ENCODE results near the gene CASR. TPM values are rescaled to one million over a fixed set of nuclear protein-coding genes. Genes with fewer than 3 reads are reported as not detected.

The CASR gene
- polyA plus RNA-seq, 2 of the 4 experiments (the other 2 are of a cell fraction) = not detected

GRCh38 chr3:122184591-122184929, 1.1 kb downstream of the CASR start:
- DNase-seq (ENCODE audit: low read depth in 1 of 2, low spot score in 1 of 2) (no peak), ATAC-seq (no peak), FAIRE-seq (no peak)
- Histone ChIP-seq H3K4me1 (0 out of 3 replicates have a peak, but pooled peaks cover 9% of the 10 kb centered on the region), H3K27ac (no peak overlapping the region), H3K9me3 (no peaks in the 10 kb centered on the region), H3K4me2 (no peak overlapping the region), H3K4me3 (no peak overlapping the region)
- ChIA-PET CTCF (interaction anchor here (1.1 kb wide), 1 partner anchor 29 kb away, joined by 3 read pairs; no protein-coding TSS in a partner anchor), POLR2A (no interaction called here)
- WGBS (ENCODE audit: missing lambda C conversion rate) = 59% methylated on average over 18 of the region's 19 CpGs
- no peak for TF ChIP-seq HOXB5 (CRISPR knock-in tag; IDR thresholded peaks at IDR 0.05)
- TF ChIP-seq EP300 (IDR thresholded peaks at IDR 0.05) = no peak
- TF ChIP-seq EHF (CRISPR knock-in tag; IDR thresholded peaks at IDR 0.05) = no peak
- no peak for TF ChIP-seq SMC3 (IDR thresholded peaks at IDR 0.05)
- no peak for TF ChIP-seq FOXS1 (CRISPR knock-in tag; IDR thresholded peaks at IDR 0.05)

- ATAC-seq (no peak), DNase-seq (ENCODE audit: low read depth in 1 of 2, low spot score in 1 of 2) (no peak), FAIRE-seq (no peak)
- H3K27ac ChIP-seq = no peak overlapping the region
- H3K9me3 ChIP-seq = no peaks in the 10 kb centered on the region
- TF ChIP-seq ATOH8 (CRISPR knock-in tag; IDR thresholded peaks at IDR 0.05; ENCODE audit: low read depth) = no peak
- TF ChIP-seq NFE2L2 (conservative IDR thresholded peaks at IDR 0.05; ENCODE audit: low read length) = no peak
- no peak for TF ChIP-seq GATA3 (IDR thresholded peaks at IDR 0.05; ENCODE audit: borderline replicate concordance)
- TF ChIP-seq RCOR1 (IDR thresholded peaks at IDR 0.05; ENCODE audit: low read depth, low read length) = no peak
- TF ChIP-seq CBX8 (IDR thresholded peaks at IDR 0.05) = no peak
- TF ChIP-seq POLR2AphosphoS2 (conservative IDR thresholded peaks at IDR 0.05; ENCODE audit: low read length) = no peak
- TF ChIP-seq ZFP36 (IDR thresholded peaks at IDR 0.05; ENCODE audit: borderline replicate concordance, partially characterized antibody) = no peak
- CTCF ChIA-PET = no interaction called here
- 1% methylated on average over 2 of the region's 2 CpGs for WGBS (ENCODE audit: missing lambda C conversion rate)
- 0 out of 3 replicates have a peak, but pooled peaks cover 9% of the 10 kb centered on the region for H3K4me1 ChIP-seq
- no peak overlapping the region for H3K4me2 ChIP-seq
- POLR2A ChIA-PET = no interaction called here
- no peak overlapping the region for H3K4me3 ChIP-seq
Observed at GRCh38 chr3:122186372-122186771, 2.9 kb downstream of the CASR start.

GRCh38 chr3:122188737-122189136, 5.3 kb downstream of the CASR start:
- H3K27ac ChIP-seq = no peak overlapping the region
- 14% methylated on average over 1 of the region's 1 CpG for WGBS (ENCODE audit: missing lambda C conversion rate)
- ATAC-seq = no peak
- 0 out of 3 replicates have a peak, but pooled peaks cover 5% of the 10 kb centered on the region for H3K4me1 ChIP-seq
- FAIRE-seq = no peak
- ChIA-PET POLR2A (no interaction called here), CTCF (interaction anchor here (0.7 kb wide), 1 partner anchor 84 kb away, joined by 3 read pairs; no protein-coding TSS in a partner anchor)
- DNase-seq (ENCODE audit: low read depth in 1 of 2, low spot score in 1 of 2) = no peak
- H3K9me3 ChIP-seq = no peaks in the 10 kb centered on the region
- no peak overlapping the region for H3K4me2 ChIP-seq
- H3K4me3 ChIP-seq = no peak overlapping the region
- TF ChIP-seq E2F6 (IDR thresholded peaks at IDR 0.05; ENCODE audit: borderline replicate concordance, low read depth) (no peak), RFX5 (IDR thresholded peaks at IDR 0.05) (no peak), KDM1A (IDR thresholded peaks at IDR 0.05; ENCODE audit: low read depth) (no peak), SMC3 (IDR thresholded peaks at IDR 0.05) (no peak), CEBPB (IDR thresholded peaks at IDR 0.05) (no peak), ATOH8 (CRISPR knock-in tag; IDR thresholded peaks at IDR 0.05; ENCODE audit: low read depth) (no peak), FOXS1 (CRISPR knock-in tag; IDR thresholded peaks at IDR 0.05) (no peak), PHF8 (IDR thresholded peaks at IDR 0.05; ENCODE audit: borderline replicate concordance, low read depth) (no peak)

- H3K4me3 ChIP-seq = no peak overlapping the region
- H3K4me2 ChIP-seq = no peak overlapping the region
- no peak for DNase-seq (ENCODE audit: low read depth in 1 of 2, low spot score in 1 of 2)
- no peak for FAIRE-seq
- ChIA-PET POLR2A (no interaction called here), CTCF (no interaction called here)
- no peaks in the 10 kb centered on the region for H3K4me1 ChIP-seq
- no peak for ATAC-seq
- no peak for TF ChIP-seq ZNF302 (CRISPR knock-in tag; IDR thresholded peaks at IDR 0.05)
- H3K27ac ChIP-seq = no peak overlapping the region
- H3K9me3 ChIP-seq = no peaks in the 10 kb centered on the region
Observed at GRCh38 chr3:122189357-122189756, 5.9 kb downstream of the CASR start.
